Transverse colon (tissue), 4 donors: ENCODE data around the gene TBC1D16. TPM values are rescaled to one million over a fixed set of nuclear protein-coding genes. Genes with fewer than 3 reads are reported as not detected.

ENCODE experiments used
- DNase-seq: peaks from one replicate; pipeline ENCODE4 v3.0.0-alpha.2; 2019
- H3K27ac ChIP-seq, 4 donors: fragments of 200-600 bp; sonication (generic); 2 replicates each; pipeline ENCODE4 v1.5.1; 2016 to 2018; ENCODE audit warnings: inconsistent platforms in 4 of 4
- H3K27me3 ChIP-seq: fragments of 200-600 bp; sonication (generic); 2 replicates; pipeline ENCODE4 v1.5.1; 2017; ENCODE audit warnings: inconsistent platforms
- H3K36me3 ChIP-seq, 4 donors: fragments of 200-600 bp; sonication (generic); 2 replicates each; pipeline ENCODE4 v1.5.1; 2017 to 2019; ENCODE audit warnings: inconsistent platforms in 4 of 4
- H3K4me1 ChIP-seq, 4 donors: fragments of 200-600 bp; sonication (generic); 2 replicates each; pipeline ENCODE4 v1.5.1; 2017 to 2020; ENCODE audit warnings: inconsistent platforms in 4 of 4
- H3K4me3 ChIP-seq, 4 donors: fragments of 200-600 bp; sonication (generic); 1 replicate in 1 of 4; 2 replicates in 3 of 4; pipeline versions ENCODE4 v1.5.1 to v1.6.1; 2017 to 2019; ENCODE audit warnings: inconsistent platforms in 4 of 4
- H3K9me3 ChIP-seq, 2 donors: fragments of 200-600 bp; sonication (generic); 2 replicates each; pipeline ENCODE4 v1.5.1; 2017 to 2019; ENCODE audit warnings: inconsistent platforms in 2 of 2
- EP300 ChIP-seq: sonication (generic); formaldehyde crosslinking; IDR thresholded peaks from one replicate; pipeline ENCODE4 v1.6.1; 2017; ENCODE audit warnings: antibody characterized with exemption, low read depth
- POLR2A ChIP-seq: fragments of 450-650 bp; IDR thresholded peaks from one replicate; pipeline ENCODE4 v1.6.1; 2016; ENCODE audit warnings: antibody characterized with exemption, mild to moderate bottlenecking, moderate library complexity
- POLR2AphosphoS5 ChIP-seq, 3 donors: sonication (generic); formaldehyde crosslinking; IDR thresholded peaks; one replicate each; pipeline ENCODE4 v1.6.1; 2016; ENCODE audit warnings: antibody characterized with exemption in 3 of 3
- WGBS, 2 donors: methylation state at CpG; one replicate each; pipeline ENCODE4 v1.1.5; 2018; ENCODE audit warnings: low coverage in 1 of 2; 5-methylcytosine and 5-hydroxymethylcytosine counted together
- in situ Hi-C, 4 donors: fragments of 200-750 bp; cut with MboI; loops; one replicate each; pipeline versions ENCODE4 v1.15.0 to v1.15.1; 2017; ENCODE audit warnings: low sequenced_read_pairs in 3 of 4, low pct_ligation_motif_present in 1 of 4, low pct_unique_long_range_greater_than_20kb in 1 of 4
- intact Hi-C: fragments of 100-400 bp; cut with DNase I; formaldehyde crosslinking; loops from one replicate; pipeline ENCODE4 v1.15.1; 2023; ENCODE audit warnings: low total_unique reads
- total RNA-seq, 4 donors: library from RNA; depleted of rRNA; stranded (reverse); fragments of >200 nt; gene quantifications; one replicate each; pipeline ENCODE4 v1.1.0, GENCODE V29; 2016
- TF ChIP-seq, protein P1 (sequence below), 5 experiments: fragments of 200-600 bp in 3 of 5; fragments of 450-650 bp in 2 of 5; sonication (generic) in 3 of 5; IDR thresholded peaks; 1 replicate in 2 of 5; 2 replicates in 3 of 5; pipeline ENCODE4 v1.5.1; 2016 to 2017; ENCODE audit warnings: antibody characterized with exemption in 5 of 5, inconsistent platforms in 3 of 5, mild to moderate bottlenecking in 2 of 5, moderate library complexity in 1 of 5

Gene TBC1D16
- total RNA-seq, 4 donors from 2014 or later, result 12.3 to 22.4 (median 18.1) TPM

DNA sequence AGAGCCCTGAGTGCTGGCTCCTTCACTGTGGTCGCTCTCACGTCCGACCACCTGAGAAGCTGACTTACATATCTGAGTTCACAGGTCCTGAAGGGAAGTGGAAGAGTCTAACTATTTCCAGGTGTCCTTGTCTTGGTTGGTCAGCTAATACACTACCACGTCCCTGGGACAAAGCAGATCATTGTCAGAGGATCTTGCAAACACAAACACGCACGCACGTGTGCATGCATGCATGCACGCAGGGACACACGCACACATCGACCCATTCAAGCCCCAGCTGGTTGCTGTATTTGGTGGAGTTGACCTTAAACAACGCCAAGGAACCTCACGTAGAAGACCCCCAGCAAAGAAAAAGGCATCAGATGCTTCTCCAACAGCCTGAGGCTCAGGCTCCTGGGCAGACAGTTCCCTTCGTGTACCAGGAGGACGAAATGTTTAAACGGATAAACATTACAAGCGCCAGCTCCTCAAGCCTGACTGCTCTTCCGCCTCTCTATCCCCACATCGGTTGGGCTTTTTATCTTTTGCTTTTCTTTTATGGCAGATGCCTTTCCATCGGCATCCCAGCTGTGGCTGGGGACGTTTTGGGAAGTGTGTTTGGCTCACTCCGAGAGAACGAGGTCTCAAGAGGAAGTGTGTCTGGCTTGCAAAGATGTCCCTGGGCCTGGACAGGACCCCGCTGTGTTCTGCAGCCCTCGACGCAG lies 95.8 kb downstream of the TBC1D16 start:
- no peak for DNase-seq
- in situ Hi-C loops, result no loop called here
- H3K36me3 ChIP-seq, result no peaks in the 10 kb centered on the region
- intact Hi-C loops, result no loop called here
- no peaks in the 10 kb centered on the region for H3K9me3 ChIP-seq
- H3K27me3 ChIP-seq, result no peaks in the 10 kb centered on the region
- no peaks in the 10 kb centered on the region for H3K4me1 ChIP-seq
- 86 to 100% methylated on average over 2 to 25 of the region's 25 CpGs for WGBS, 2 donors
- no peak overlapping the region for H3K4me3 ChIP-seq
- TF ChIP-seq, protein P1, sequence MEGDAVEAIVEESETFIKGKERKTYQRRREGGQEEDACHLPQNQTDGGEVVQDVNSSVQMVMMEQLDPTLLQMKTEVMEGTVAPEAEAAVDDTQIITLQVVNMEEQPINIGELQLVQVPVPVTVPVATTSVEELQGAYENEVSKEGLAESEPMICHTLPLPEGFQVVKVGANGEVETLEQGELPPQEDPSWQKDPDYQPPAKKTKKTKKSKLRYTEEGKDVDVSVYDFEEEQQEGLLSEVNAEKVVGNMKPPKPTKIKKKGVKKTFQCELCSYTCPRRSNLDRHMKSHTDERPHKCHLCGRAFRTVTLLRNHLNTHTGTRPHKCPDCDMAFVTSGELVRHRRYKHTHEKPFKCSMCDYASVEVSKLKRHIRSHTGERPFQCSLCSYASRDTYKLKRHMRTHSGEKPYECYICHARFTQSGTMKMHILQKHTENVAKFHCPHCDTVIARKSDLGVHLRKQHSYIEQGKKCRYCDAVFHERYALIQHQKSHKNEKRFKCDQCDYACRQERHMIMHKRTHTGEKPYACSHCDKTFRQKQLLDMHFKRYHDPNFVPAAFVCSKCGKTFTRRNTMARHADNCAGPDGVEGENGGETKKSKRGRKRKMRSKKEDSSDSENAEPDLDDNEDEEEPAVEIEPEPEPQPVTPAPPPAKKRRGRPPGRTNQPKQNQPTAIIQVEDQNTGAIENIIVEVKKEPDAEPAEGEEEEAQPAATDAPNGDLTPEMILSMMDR (IDR thresholded peaks at IDR 0.05), result no peak
- no peak for TF ChIP-seq POLR2AphosphoS5 (IDR thresholded peaks at IDR 0.05)
- TF ChIP-seq EP300, result no peak
- no peak for TF ChIP-seq POLR2A
- no peak overlapping the region for H3K27ac ChIP-seq

GRCh38 chr17:79939094-79939435 lies 96.6 kb downstream of the TBC1D16 start:
- peaks cover 0 to 3% (median under 1%) of the 10 kb centered on the region in 4 donors for H3K4me1 ChIP-seq
- intact Hi-C loops, result no loop called here
- H3K36me3 ChIP-seq, result no peaks in the 10 kb centered on the region

DNA sequence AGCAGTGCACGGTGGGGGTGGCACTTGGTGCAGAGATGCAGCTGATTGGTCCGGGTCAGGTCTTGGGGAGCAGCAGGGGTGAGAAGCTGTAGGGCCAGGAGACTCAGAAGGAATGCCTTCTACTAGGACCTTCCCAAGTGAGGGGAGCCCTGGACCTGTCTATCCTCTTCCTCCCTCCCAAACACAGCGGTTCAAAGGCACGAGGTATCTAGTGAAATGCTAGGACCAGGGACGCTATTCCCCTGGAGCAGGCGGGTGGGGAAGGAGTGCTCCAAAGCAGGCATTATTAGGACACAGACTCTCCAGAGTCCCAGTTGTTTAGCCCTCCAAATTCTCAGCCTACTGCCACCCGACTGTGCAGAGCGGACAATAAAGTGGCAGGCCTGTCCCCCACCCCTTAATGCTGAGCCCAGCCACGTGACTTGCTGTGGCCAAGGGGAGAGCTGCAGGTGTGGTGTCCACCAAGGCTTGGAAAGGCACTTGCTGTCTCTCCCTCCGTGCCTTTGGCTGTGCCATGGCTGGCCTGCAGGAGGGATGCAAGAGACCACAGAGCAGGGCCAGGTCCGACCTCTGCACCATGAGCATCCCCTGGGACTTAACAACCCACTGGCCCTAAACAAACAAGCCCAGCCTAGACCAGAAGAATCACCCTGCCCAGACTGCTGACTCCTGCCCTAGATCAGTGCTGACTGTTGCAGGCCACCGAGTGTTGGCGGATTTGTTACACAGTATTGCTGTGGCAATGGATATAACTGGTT lies 97.2 kb downstream of the TBC1D16 start:
- TF ChIP-seq, protein P1 (IDR thresholded peaks at IDR 0.05), result no peak
- no peak for TF ChIP-seq POLR2AphosphoS5 (IDR thresholded peaks at IDR 0.05)
- intact Hi-C loops, result no loop called here
- no peak for DNase-seq
- H3K9me3 ChIP-seq, result no peaks in the 10 kb centered on the region
- no peak overlapping the region for H3K4me3 ChIP-seq
- H3K27me3 ChIP-seq, result no peaks in the 10 kb centered on the region
- H3K4me1 ChIP-seq, result peaks cover 2 to 9% (median 6%) of the 10 kb centered on the region in 4 donors
- H3K27ac ChIP-seq, result no peak overlapping the region
- in situ Hi-C loops, result no loop called here
- WGBS, 2 donors, result 80 to 83% methylated on average over 1 to 12 of the region's 13 CpGs
- no peaks in the 10 kb centered on the region for H3K36me3 ChIP-seq

More at GRCh38 chr17:79939094-79939435, 96.6 kb downstream of the TBC1D16 start:
- no peak for DNase-seq
- WGBS, 2 donors, result 92% methylated on average over 7 of the region's 7 CpGs; no CpG with 5 or more reads in 1 of the 2 donors
- Histone ChIP-seq H3K9me3 (no peaks in the 10 kb centered on the region), H3K27me3 (no peaks in the 10 kb centered on the region), H3K27ac (no peak overlapping the region), H3K4me3 (no peak overlapping the region)
- TF ChIP-seq EP300, result no peak
- in situ Hi-C loops, result no loop called here

GRCh38 chr17:79937391-79938335 lies 98.0 kb downstream of the TBC1D16 start:
- Histone ChIP-seq H3K9me3 (no peaks in the 10 kb centered on the region), H3K27ac (no peak overlapping the region), H3K4me1 (peaks cover 3 to 15% (median 11%) of the 10 kb centered on the region in 4 donors), H3K36me3 (no peaks in the 10 kb centered on the region), H3K27me3 (peaks cover 7% of the 10 kb centered on the region), H3K4me3 (no peak overlapping the region)
- no peak for TF ChIP-seq EP300
- no peak for TF ChIP-seq POLR2A
- TF ChIP-seq, protein P1 (IDR thresholded peaks at IDR 0.05), result no peak
- in situ Hi-C loops (no loop called here), intact Hi-C loops (no loop called here)
- no peak for DNase-seq
- 68 to 77% methylated on average over 4 to 37 of the region's 37 CpGs for WGBS, 2 donors
